OCI-LY7 (cell line): ENCODE results near the gene ARHGAP6. TPM values are rescaled to one million over a fixed set of nuclear protein-coding genes. Genes with fewer than 3 reads are reported as not detected.

Experiments used
- BruUV-seq: library from RNA; stranded (reverse); fragments of 400-500 nt; replicated peaks from 2 replicates; lab custom pipeline; 2021; lab: Mats Ljungman, UMichigan
- CTCF ChIA-PET: fragments of 300-600 bp; sonication (Branson Sonifier 250); formaldehyde crosslinking; loops from one replicate; lab custom pipeline; 2022; ENCODE audit warnings: antibody characterized with exemption; ENCODE audit not compliant: unreplicated experiment; lab: Charles Lee
- POLR2A ChIA-PET: fragments of 300-600 bp; sonication (Branson Sonifier 250); formaldehyde crosslinking; loops from one replicate; lab custom pipeline; 2022; ENCODE audit warnings: antibody characterized with exemption; lab: Charles Lee
- DNase-seq: peaks from one replicate; pipeline ENCODE4 v3.0.0-alpha.2; 2015; ENCODE audit warnings: low spot score
- H2AFZ ChIP-seq: fragments of 200-600 bp; sonication (generic), shearing (Covaris generic); 2 replicates; pipeline ENCODE4 v1.6.1; 2014; ENCODE audit warnings: mild to moderate bottlenecking, antibody characterized with exemption, low read length, moderate library complexity
- H3K27ac ChIP-seq: fragments of 200-600 bp; sonication (generic); 2 replicates; pipeline ENCODE4 v1.5.1; 2014; ENCODE audit warnings: mixed run types, low read depth, mild to moderate bottlenecking, moderate library complexity, low read length, inconsistent platforms; ENCODE audit not compliant: poor library complexity, severe bottlenecking
- H3K36me3 ChIP-seq: fragments of 200-600 bp; sonication (generic); 2 replicates; pipeline ENCODE4 v1.6.1; 2014; ENCODE audit warnings: mild to moderate bottlenecking, antibody characterized with exemption, low read length, moderate library complexity, mixed read lengths; ENCODE audit not compliant: insufficient read depth
- H3K4me1 ChIP-seq: fragments of 200-600 bp; sonication (generic); 2 replicates; pipeline ENCODE4 v1.5.1; 2014; ENCODE audit warnings: mild to moderate bottlenecking, low read length; ENCODE audit not compliant: insufficient read depth, poor library complexity, severe bottlenecking
- H3K4me2 ChIP-seq: fragments of 200-600 bp; sonication (generic); 2 replicates; pipeline ENCODE4 v1.6.1; 2014; ENCODE audit warnings: mild to moderate bottlenecking, low read length
- H3K4me3 ChIP-seq: fragments of 200-600 bp; sonication (generic); 2 replicates; pipeline ENCODE4 v1.5.1; 2014; ENCODE audit warnings: mild to moderate bottlenecking, low read depth, low read length; ENCODE audit not compliant: poor library complexity, severe bottlenecking
- H3K79me2 ChIP-seq: fragments of 200-600 bp; sonication (generic); 2 replicates; pipeline ENCODE4 v1.6.1; 2016; ENCODE audit warnings: low read depth, mild to moderate bottlenecking, low read length, moderate library complexity, mixed read lengths; ENCODE audit not compliant: insufficient read depth
- H3K9me2 ChIP-seq: fragments of 200-600 bp; sonication (generic); 2 replicates; pipeline ENCODE4 v1.6.1; 2016; ENCODE audit warnings: mild to moderate bottlenecking, low read length, mixed read lengths; ENCODE audit not compliant: insufficient read depth
- H3K9me3 ChIP-seq: fragments of 200-600 bp; sonication (generic); 2 replicates; pipeline ENCODE4 v1.6.1; 2014; ENCODE audit warnings: mild to moderate bottlenecking, mixed run types, low read length, mixed read lengths
- H4K20me1 ChIP-seq: fragments of 200-600 bp; sonication (generic); 2 replicates; pipeline ENCODE4 v1.6.1; 2014; ENCODE audit warnings: mild to moderate bottlenecking, antibody characterized with exemption, low read length, moderate library complexity, mixed read lengths; ENCODE audit not compliant: insufficient read depth
- EZH2phosphoT487 ChIP-seq: fragments of 200-600 bp; sonication (generic); IDR thresholded peaks from 2 replicates; pipeline ENCODE4 v1.6.1; 2018; ENCODE audit warnings: low read depth, borderline replicate concordance, mild to moderate bottlenecking, mixed run types, antibody characterized with exemption, low read length, moderate library complexity, mixed read lengths
- intact Hi-C: fragments of 100-400 bp; cut with micrococcal nuclease; formaldehyde crosslinking; loops from one replicate; pipeline ENCODE4 v1.10.0; 2022; ENCODE audit not compliant: unreplicated experiment
- total RNA-seq, 2 experiments: library from RNA; depleted of rRNA in 1 of 2; stranded (reverse); fragments of >200 nt in 1 of 2; shearing (Covaris generic) in 1 of 2; gene quantifications; 2 replicates each; pipeline ENCODE4 v1.2.3, GENCODE V29; 2014 to 2022
- TF ChIP-seq, protein P1 (sequence below): fragments of 200-600 bp; sonication (generic); conservative IDR thresholded peaks from 2 replicates; pipeline ENCODE4 v1.5.1; 2014; ENCODE audit warnings: mild to moderate bottlenecking, antibody characterized with exemption, low read length, moderate library complexity, mixed read lengths

Gene ARHGAP6
- total RNA-seq, 2 experiments from 2014 or later, result not detected

DNA sequence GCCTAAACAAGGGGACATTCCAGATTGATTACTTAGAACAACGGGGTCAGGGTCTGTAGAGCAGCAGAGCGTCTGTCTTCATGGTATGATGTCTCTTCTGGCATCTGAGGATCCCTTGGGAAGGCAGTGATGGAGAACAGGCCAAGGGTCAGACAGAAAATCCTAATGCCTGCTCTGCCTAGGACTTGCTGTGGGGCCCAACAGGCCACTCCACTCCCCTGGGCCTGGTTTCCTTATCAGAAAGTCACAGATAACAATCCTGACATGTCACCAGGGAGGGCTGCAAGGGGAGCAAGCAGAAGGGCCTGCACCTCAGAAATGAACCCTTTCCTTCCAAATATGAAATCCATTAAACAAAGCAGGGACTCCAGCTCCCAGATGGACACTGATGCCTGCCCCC lies 21.4 kb upstream of the ARHGAP6 start:
- ChIA-PET CTCF (no interaction called here), POLR2A (interaction anchor here (0.6 kb wide), 1 partner anchor 439 kb away, joined by 3 read pairs; no protein-coding TSS in a partner anchor)
- Histone ChIP-seq H3K9me2 (no peaks in the 10 kb centered on the region), H3K4me3 (no peak overlapping the region), H3K9me3 (no peaks in the 10 kb centered on the region), H2AFZ (no peak overlapping the region), H3K27ac (no peak overlapping the region), H3K4me2 (no peak overlapping the region), H3K4me1 (no peaks in the 10 kb centered on the region), H3K79me2 (no peaks in the 10 kb centered on the region), H3K36me3 (no peaks in the 10 kb centered on the region), H4K20me1 (no peaks in the 10 kb centered on the region)
- no TSS peak for BruUV-seq
- TF ChIP-seq EZH2phosphoT487, result no peak
- TF ChIP-seq, protein P1, sequence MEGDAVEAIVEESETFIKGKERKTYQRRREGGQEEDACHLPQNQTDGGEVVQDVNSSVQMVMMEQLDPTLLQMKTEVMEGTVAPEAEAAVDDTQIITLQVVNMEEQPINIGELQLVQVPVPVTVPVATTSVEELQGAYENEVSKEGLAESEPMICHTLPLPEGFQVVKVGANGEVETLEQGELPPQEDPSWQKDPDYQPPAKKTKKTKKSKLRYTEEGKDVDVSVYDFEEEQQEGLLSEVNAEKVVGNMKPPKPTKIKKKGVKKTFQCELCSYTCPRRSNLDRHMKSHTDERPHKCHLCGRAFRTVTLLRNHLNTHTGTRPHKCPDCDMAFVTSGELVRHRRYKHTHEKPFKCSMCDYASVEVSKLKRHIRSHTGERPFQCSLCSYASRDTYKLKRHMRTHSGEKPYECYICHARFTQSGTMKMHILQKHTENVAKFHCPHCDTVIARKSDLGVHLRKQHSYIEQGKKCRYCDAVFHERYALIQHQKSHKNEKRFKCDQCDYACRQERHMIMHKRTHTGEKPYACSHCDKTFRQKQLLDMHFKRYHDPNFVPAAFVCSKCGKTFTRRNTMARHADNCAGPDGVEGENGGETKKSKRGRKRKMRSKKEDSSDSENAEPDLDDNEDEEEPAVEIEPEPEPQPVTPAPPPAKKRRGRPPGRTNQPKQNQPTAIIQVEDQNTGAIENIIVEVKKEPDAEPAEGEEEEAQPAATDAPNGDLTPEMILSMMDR, result no peak
- intact Hi-C loops, result no loop called here
- DNase-seq, result no peak

DNA sequence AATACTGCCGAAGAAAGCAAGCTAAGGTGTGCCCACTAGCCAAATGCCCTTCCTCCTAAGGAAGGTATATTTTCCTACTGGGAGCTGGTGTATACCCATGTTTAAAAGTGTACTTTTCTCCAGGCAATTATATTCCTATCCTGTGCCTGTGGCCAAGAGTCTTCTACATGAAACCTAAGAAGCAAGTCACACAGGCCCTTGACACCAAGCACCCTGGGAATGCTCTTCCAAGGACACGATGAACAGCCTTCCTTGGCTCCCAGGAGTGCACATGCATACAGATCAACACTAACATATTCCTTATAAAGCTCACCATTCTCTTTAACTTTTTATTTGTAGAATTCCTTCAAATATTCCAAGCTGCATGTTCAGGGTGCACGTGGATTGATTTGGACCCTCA lies 17.3 kb upstream of the ARHGAP6 start:
- H3K4me3 ChIP-seq, result no peak overlapping the region
- TF ChIP-seq EZH2phosphoT487, result no peak
- TF ChIP-seq, protein P1, result no peak
- POLR2A ChIA-PET, result no interaction called here
- CTCF ChIA-PET, result no interaction called here
- no peak overlapping the region for H3K27ac ChIP-seq
- H2AFZ ChIP-seq, result no peak overlapping the region
- no peak for DNase-seq
- no peaks in the 10 kb centered on the region for H3K79me2 ChIP-seq
- no peaks in the 10 kb centered on the region for H3K9me3 ChIP-seq
- H3K36me3 ChIP-seq, result no peaks in the 10 kb centered on the region
- no peak overlapping the region for H3K4me2 ChIP-seq
- H3K4me1 ChIP-seq, result no peaks in the 10 kb centered on the region
- H4K20me1 ChIP-seq, result no peaks in the 10 kb centered on the region
- H3K9me2 ChIP-seq, result no peaks in the 10 kb centered on the region
- intact Hi-C loops, result no loop called here
- no TSS peak for BruUV-seq

DNA sequence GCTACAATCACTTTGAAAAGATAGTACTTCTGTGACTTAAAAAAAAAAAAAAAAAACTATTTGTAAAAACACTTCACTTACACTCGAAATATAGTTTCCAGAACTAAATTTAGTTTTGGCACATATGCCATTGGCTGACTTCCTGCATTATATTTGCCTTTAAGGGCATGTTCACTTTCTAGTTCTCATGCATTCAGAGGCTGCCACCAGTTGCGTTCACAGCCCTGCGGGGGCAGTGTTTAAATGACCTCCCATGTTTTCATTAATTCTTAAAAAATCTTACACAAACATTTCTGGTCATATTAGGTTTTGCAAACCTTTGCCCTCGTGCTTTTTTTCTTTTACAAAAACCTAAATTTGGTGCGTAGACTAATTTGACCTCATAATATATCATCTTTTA lies 12.4 kb upstream of the ARHGAP6 start:
- no peak overlapping the region for H3K27ac ChIP-seq
- H3K9me3 ChIP-seq, result no peaks in the 10 kb centered on the region
- TF ChIP-seq, protein P1, result peak; percentile 48
- no peak for TF ChIP-seq EZH2phosphoT487
- H2AFZ ChIP-seq, result no peak overlapping the region
- H3K9me2 ChIP-seq, result no peaks in the 10 kb centered on the region
- BruUV-seq, result no TSS peak
- intact Hi-C loops, result no loop called here
- no peak overlapping the region for H3K4me3 ChIP-seq
- POLR2A ChIA-PET, result interaction anchor here (0.6 kb wide), 1 partner anchor 50 kb away, joined by 3 read pairs; no protein-coding TSS in a partner anchor
- H3K4me2 ChIP-seq, result no peak overlapping the region
- DNase-seq, result no peak
- no peaks in the 10 kb centered on the region for H3K4me1 ChIP-seq
- no peaks in the 10 kb centered on the region for H4K20me1 ChIP-seq
- CTCF ChIA-PET, result no interaction called here
- H3K36me3 ChIP-seq, result no peaks in the 10 kb centered on the region
- no peaks in the 10 kb centered on the region for H3K79me2 ChIP-seq
